Thyroid gland (tissue), 4 donors: ENCODE results near the gene NAPB. TPM values are rescaled to one million over a fixed set of nuclear protein-coding genes. Genes with fewer than 3 reads are reported as not detected.
A peak's percentile ranks its signal among the peaks of the same experiment; 100 is the strongest.

Source experiments
- DNase-seq, 2 donors: peaks; one replicate each; pipeline ENCODE4 v3.0.0-alpha.2; 2019
- H3K27ac ChIP-seq, 3 donors: fragments of 200-600 bp; sonication (generic); 1 replicate in 2 of 3; 2 replicates in 1 of 3; pipeline ENCODE4 v1.5.1; 2016 to 2019; ENCODE audit warnings: mild to moderate bottlenecking in 1 of 3, moderate library complexity in 1 of 3
- H3K27me3 ChIP-seq: fragments of 200-600 bp; sonication (generic); one replicate; pipeline ENCODE4 v1.5.1; 2019
- H3K36me3 ChIP-seq, 2 donors: fragments of 200-600 bp; sonication (generic); one replicate each; pipeline ENCODE4 v1.5.1; 2016 to 2019
- H3K4me1 ChIP-seq, 2 donors: fragments of 200-600 bp; sonication (generic); one replicate each; pipeline ENCODE4 v1.5.1; 2017 to 2019
- H3K4me3 ChIP-seq, 3 donors: fragments of 200-600 bp; sonication (generic); replicated peaks in 1 of 3; 1 replicate in 2 of 3; 2 replicates in 1 of 3; pipeline ENCODE4 v1.5.1; 2016; ENCODE audit warnings: mild to moderate bottlenecking in 1 of 3
- H3K9me3 ChIP-seq: fragments of 200-600 bp; sonication (generic); one replicate; pipeline ENCODE4 v1.5.1; 2017
- POLR2A ChIP-seq, 2 donors: fragments of 450-650 bp; IDR thresholded peaks; one replicate each; pipeline ENCODE4 v1.6.1; 2017; ENCODE audit warnings: antibody characterized with exemption in 2 of 2, mild to moderate bottlenecking in 2 of 2, moderate library complexity in 1 of 2
- WGBS, 2 donors: methylation state at CpG; one replicate each; pipeline ENCODE4 v1.1.5; 2017; 5-methylcytosine and 5-hydroxymethylcytosine counted together
- intact Hi-C: fragments of 100-400 bp; cut with DNase I; formaldehyde crosslinking; loops from one replicate; pipeline ENCODE4 v1.15.1; 2023
- total RNA-seq, 4 donors: library from RNA; depleted of rRNA; stranded (reverse); fragments of >200 nt; gene quantifications; one replicate each; pipeline ENCODE4 v1.2.3, GENCODE V29; 2016
- TF ChIP-seq, protein P1 (sequence below), 6 experiments: fragments of 200-600 bp in 3 of 6; fragments of 450-650 bp in 3 of 6; sonication (generic) in 3 of 6; IDR thresholded peaks; one replicate each; pipeline ENCODE4 v1.5.1; 2016 to 2019; ENCODE audit warnings: antibody characterized with exemption in 6 of 6, mild to moderate bottlenecking in 2 of 6, inconsistent platforms in 1 of 6, moderate library complexity in 1 of 6

The NAPB gene
- total RNA-seq, 4 donors from 2014 or later, result 22.7 to 32.1 (median 26.9) TPM

GRCh38 chr20:23419657-23419994, 1.7 kb downstream of the NAPB start:
- peaks cover 0 to 7% of the 10 kb centered on the region in 2 donors for H3K4me1 ChIP-seq
- TF ChIP-seq, protein P1, sequence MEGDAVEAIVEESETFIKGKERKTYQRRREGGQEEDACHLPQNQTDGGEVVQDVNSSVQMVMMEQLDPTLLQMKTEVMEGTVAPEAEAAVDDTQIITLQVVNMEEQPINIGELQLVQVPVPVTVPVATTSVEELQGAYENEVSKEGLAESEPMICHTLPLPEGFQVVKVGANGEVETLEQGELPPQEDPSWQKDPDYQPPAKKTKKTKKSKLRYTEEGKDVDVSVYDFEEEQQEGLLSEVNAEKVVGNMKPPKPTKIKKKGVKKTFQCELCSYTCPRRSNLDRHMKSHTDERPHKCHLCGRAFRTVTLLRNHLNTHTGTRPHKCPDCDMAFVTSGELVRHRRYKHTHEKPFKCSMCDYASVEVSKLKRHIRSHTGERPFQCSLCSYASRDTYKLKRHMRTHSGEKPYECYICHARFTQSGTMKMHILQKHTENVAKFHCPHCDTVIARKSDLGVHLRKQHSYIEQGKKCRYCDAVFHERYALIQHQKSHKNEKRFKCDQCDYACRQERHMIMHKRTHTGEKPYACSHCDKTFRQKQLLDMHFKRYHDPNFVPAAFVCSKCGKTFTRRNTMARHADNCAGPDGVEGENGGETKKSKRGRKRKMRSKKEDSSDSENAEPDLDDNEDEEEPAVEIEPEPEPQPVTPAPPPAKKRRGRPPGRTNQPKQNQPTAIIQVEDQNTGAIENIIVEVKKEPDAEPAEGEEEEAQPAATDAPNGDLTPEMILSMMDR (IDR thresholded peaks at IDR 0.05), result no peak
- TF ChIP-seq POLR2A (IDR thresholded peaks at IDR 0.05), result no peak
- peak overlapping the region; percentile 85 to 89 (median 88) for H3K27ac ChIP-seq
- H3K9me3 ChIP-seq, result no peaks in the 10 kb centered on the region
- H3K27me3 ChIP-seq, result no peaks in the 10 kb centered on the region
- H3K4me3 ChIP-seq, result no peak overlapping the region
- H3K36me3 ChIP-seq, result no peaks in the 10 kb centered on the region
- intact Hi-C loops, result no loop called here
- 47 to 56% methylated on average over 5 of the region's 5 CpGs for WGBS, 2 donors
- DNase-seq, result no peak

DNA sequence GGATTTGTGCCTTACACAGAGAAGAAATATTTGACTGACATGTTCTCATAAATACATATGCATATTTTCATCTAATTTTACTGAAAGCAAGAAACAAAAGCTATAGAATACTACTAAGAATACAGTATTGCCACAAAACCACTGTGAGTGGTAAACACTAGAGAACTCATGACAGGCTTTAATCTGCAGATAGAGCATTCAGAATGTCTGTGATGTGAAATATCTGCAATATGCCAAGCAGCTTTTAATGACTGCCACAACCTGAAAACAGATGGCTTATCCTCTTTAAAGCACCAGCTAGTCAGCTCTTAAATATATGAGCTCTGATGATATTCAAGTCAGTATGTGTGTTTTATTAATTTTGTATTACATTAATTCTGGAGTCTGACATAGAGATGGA, 3.4 kb downstream of the NAPB start:
- no peak for TF ChIP-seq POLR2A (IDR thresholded peaks at IDR 0.05)
- TF ChIP-seq, protein P1 (IDR thresholded peaks at IDR 0.05), result no peak
- Histone ChIP-seq H3K27ac (no peak overlapping the region), H3K4me3 (no peak overlapping the region), H3K9me3 (no peaks in the 10 kb centered on the region), H3K4me1 (peaks cover 0 to 7% of the 10 kb centered on the region in 2 donors), H3K36me3 (no peaks in the 10 kb centered on the region), H3K27me3 (no peaks in the 10 kb centered on the region)
- intact Hi-C loops, result no loop called here
- no peak for DNase-seq

DNA sequence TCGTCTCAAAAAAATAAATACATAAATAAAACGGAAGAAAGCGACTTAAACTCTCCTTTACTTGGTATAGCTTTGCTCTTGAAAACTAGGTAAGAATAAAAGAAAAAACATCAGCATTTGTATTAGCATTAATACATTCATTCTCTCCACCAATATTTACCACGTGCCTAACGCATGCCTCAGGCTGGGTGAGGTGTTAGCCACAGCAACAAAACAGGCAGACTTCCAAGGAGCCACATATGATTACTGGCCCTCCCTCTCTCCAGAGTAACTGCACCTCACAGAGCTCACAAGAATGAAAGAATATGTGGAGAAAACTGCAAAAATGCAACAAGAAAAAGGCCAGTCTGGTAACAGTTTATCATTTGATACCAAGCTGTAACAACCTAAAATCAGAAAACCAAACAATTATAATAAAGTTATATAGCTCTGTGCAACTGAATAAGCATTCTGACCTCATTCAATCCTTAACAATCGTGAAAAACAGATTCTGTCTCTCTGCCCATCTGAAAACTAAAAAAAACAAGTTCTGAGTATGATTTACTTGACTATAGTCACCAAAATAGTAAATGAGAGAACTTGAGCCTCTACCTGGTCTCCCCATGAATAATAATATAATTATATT, 5.2 kb downstream of the NAPB start:
- intact Hi-C loops, result no loop called here
- no peak for TF ChIP-seq POLR2A (IDR thresholded peaks at IDR 0.05)
- TF ChIP-seq, protein P1 (IDR thresholded peaks at IDR 0.05), result no peak
- Histone ChIP-seq H3K27ac (no peak overlapping the region), H3K4me1 (peaks cover 12 to 16% of the 10 kb centered on the region in 2 donors), H3K4me3 (no peak overlapping the region), H3K9me3 (no peaks in the 10 kb centered on the region), H3K27me3 (no peaks in the 10 kb centered on the region), H3K36me3 (no peaks in the 10 kb centered on the region)
- 77 to 85% methylated on average over 6 of the region's 6 CpGs for WGBS, 2 donors
- no peak for DNase-seq

- H3K9me3 ChIP-seq, result no peaks in the 10 kb centered on the region
- peaks cover 12 to 16% of the 10 kb centered on the region in 2 donors for H3K4me1 ChIP-seq
- no peaks in the 10 kb centered on the region for H3K27me3 ChIP-seq
- DNase-seq, result no peak
- no peak overlapping the region for H3K27ac ChIP-seq
- H3K4me3 ChIP-seq, result no peak overlapping the region
- 91 to 93% methylated on average over 5 of the region's 5 CpGs for WGBS, 2 donors
- TF ChIP-seq, protein P1 (IDR thresholded peaks at IDR 0.05), result no peak
- no peak for TF ChIP-seq POLR2A (IDR thresholded peaks at IDR 0.05)
- intact Hi-C loops, result no loop called here
- no peaks in the 10 kb centered on the region for H3K36me3 ChIP-seq
Observed at GRCh38 chr20:23415555-23415954, 5.7 kb downstream of the NAPB start.

DNA sequence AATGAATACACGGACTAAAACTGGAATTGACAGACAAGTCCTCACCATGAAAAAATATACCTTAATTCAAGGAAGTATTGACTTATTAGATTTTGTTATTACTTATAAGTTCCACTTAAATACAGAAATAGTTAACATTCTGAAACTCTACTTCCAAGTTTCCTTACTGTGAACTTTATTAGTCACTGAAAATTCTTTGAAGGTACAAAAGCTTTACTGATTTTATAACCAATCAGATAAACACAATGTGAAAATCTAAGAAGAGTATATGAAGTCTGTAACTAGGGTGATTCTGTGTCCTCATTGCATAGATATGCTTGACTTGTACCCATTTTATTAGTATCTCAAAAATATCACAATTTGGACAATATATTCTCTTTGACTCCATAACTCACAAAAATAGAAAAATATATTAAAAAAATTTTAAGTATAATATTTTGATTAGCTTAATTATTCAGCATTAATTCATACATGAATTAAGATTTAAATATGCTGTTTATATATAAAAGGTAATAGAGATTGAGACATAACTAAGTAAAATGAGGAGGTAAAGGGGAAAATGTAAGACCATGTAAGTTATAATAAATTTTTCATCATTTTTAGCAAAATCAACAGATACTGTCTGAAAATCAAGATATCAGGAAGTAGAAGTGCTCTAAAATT, 6.6 kb downstream of the NAPB start:
- Histone ChIP-seq H3K27me3 (no peaks in the 10 kb centered on the region), H3K27ac (no peak overlapping the region), H3K9me3 (no peaks in the 10 kb centered on the region), H3K4me3 (no peak overlapping the region), H3K4me1 (peaks cover 12 to 13% of the 10 kb centered on the region in 2 donors), H3K36me3 (no peaks in the 10 kb centered on the region)
- TF ChIP-seq, protein P1 (IDR thresholded peaks at IDR 0.05), result no peak
- TF ChIP-seq POLR2A (IDR thresholded peaks at IDR 0.05), result no peak
- WGBS, 2 donors, result 87 to 89% methylated on average over 1 of the region's 1 CpG
- DNase-seq, result no peak
- intact Hi-C loops, result no loop called here
